HuH-7.5 (cell line): Measurements from ENCODE around the gene AIFM2.
A peak's percentile ranks its signal among the peaks of the same experiment; 100 is the strongest.
"Not testable (repeated sequence)": the region's sequence is repeated elsewhere in the genome, so short reads cannot be mapped to it uniquely, and the experiment has no call there.

Experiments
- DNase-seq: peaks from one replicate; pipeline ENCODE4 v3.0.0; 2011; ENCODE audit warnings: low spot score

AIFM2 gene

GRCh38 chr10:70145666-70146488 lies 13.3 kb upstream of the AIFM2 start:
- peak; percentile 43 for DNase-seq

GRCh38 chr10:70145166-70145665 lies 12.6 kb upstream of the AIFM2 start:
- DNase-seq, result peak; percentile 21

GRCh38 chr10:70144372-70145110 lies 11.9 kb upstream of the AIFM2 start:
- DNase-seq, result no peak

GRCh38 chr10:70142555-70142954 lies 9.9 kb upstream of the AIFM2 start:
- no peak for DNase-seq

GRCh38 chr10:70140297-70140696 lies 7.7 kb upstream of the AIFM2 start:
- DNase-seq, result no peak

- no peak for DNase-seq
Observed at GRCh38 chr10:70139997-70140250, 7.3 kb upstream of the AIFM2 start.

- DNase-seq, result no peak
Observed at GRCh38 chr10:70139151-70139996, 6.7 kb upstream of the AIFM2 start.

GRCh38 chr10:70137927-70138883 lies 5.6 kb upstream of the AIFM2 start:
- no peak for DNase-seq

- DNase-seq, result no peak
Observed at GRCh38 chr10:70137135-70137534, 4.5 kb upstream of the AIFM2 start.

- DNase-seq, result no peak
Observed at GRCh38 chr10:70135684-70136083, 3.1 kb upstream of the AIFM2 start.

- DNase-seq, result no peak
Observed at GRCh38 chr10:70135046-70135445, 2.4 kb upstream of the AIFM2 start.

GRCh38 chr10:70131560-70131937 lies 1.1 kb downstream of the AIFM2 start:
- DNase-seq, result no peak

GRCh38 chr10:70130878-70131559 lies 1.6 kb downstream of the AIFM2 start:
- DNase-seq, result peak; percentile 25

GRCh38 chr10:70126700-70127395 lies 5.8 kb downstream of the AIFM2 start:
- DNase-seq, result no peak

- DNase-seq, result no peak
Observed at GRCh38 chr10:70125918-70126552, 6.6 kb downstream of the AIFM2 start.

- no peak for DNase-seq
Observed at GRCh38 chr10:70124918-70125317, 7.7 kb downstream of the AIFM2 start.

GRCh38 chr10:70124415-70124814 lies 8.2 kb downstream of the AIFM2 start:
- no peak for DNase-seq

GRCh38 chr10:70123817-70124216 lies 8.8 kb downstream of the AIFM2 start:
- DNase-seq, result no peak

GRCh38 chr10:70123166-70123565 lies 9.5 kb downstream of the AIFM2 start:
- DNase-seq, result not testable (repeated sequence)

GRCh38 chr10:70122742-70123141 lies 9.9 kb downstream of the AIFM2 start:
- no peak for DNase-seq
